Measurements from ENCODE around the gene YIPF2. TPM values are rescaled to one million over a fixed set of nuclear protein-coding genes. Genes with fewer than 3 reads are reported as not detected.

Gene YIPF2
- total RNA-seq, 3 donors from 2014 or later (not counting 1 experiment from before 2014, with no cell fraction given), result 26.4 to 27.8 (median 27.2) TPM

DNA sequence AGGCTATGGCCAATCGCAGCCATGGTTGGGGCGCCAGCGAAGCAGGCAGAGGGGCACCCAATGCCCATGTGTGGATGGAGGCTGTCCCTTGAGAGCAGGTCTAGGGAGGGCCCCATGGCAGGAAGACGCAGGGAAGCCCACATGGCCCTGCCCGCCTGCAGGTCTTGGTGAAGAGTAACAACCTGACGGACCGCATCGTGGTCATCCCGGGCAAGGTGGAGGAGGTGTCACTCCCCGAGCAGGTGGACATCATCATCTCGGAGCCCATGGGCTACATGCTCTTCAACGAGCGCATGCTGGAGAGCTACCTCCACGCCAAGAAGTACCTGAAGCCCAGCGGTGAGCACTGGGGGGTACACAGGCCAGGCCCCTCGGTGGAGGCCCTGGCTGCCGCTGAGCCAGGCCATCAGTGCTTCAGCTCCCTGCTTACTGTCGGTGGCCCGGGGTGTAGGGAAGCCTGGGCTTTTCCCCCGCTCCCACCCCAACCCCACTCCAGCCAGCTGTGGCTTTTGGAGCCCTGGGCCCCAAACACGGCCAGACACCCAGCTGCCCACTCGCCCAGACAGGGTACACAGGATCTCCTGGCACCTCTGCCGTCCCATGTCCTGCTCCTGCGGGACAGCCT is 14.6 kb downstream of the YIPF2 start:
- H3K9me3 Mint-ChIP-seq, result no peaks in the 10 kb centered on the region
- no peak overlapping the region for H3K27ac ChIP-seq (ENCODE audit: low read length)
- WGBS (ENCODE audit: insufficient coverage), result 98% methylated on average over 24 of the region's 24 CpGs
- H3K4me1 ChIP-seq (ENCODE audit: control insufficient read depth, insufficient read depth, low read length), result no peaks in the 10 kb centered on the region
- H3K36me3 ChIP-seq (ENCODE audit: control insufficient read depth, insufficient read depth, low read length), result peaks cover 18% of the 10 kb centered on the region
- H3K27me3 ChIP-seq (ENCODE audit: control insufficient read depth, insufficient read depth, low read length), result no peaks in the 10 kb centered on the region
- intact Hi-C loops (cut with micrococcal nuclease), result no loop called here
- DNase-seq (no peak), ATAC-seq (no peak)
- H3K4me3 ChIP-seq (ENCODE audit: low read length), result no peak overlapping the region
- H3K36me3 Mint-ChIP-seq, result no peaks in the 10 kb centered on the region
- H3K9me3 ChIP-seq (ENCODE audit: control insufficient read depth, insufficient read depth, low read length), result no peaks in the 10 kb centered on the region
- H3K27ac Mint-ChIP-seq, result no peak overlapping the region
- H3K4me3 Mint-ChIP-seq, result no peak overlapping the region
- TF ChIP-seq CTCF (IDR thresholded peaks at IDR 0.05), result no peak
- H3K4me1 Mint-ChIP-seq, result no peaks in the 10 kb centered on the region
- H3K27me3 Mint-ChIP-seq (ENCODE audit: low read depth in 2 of 2), result no peaks in the 10 kb centered on the region

- Histone ChIP-seq H3K27ac (ENCODE audit: low read length) (no peak overlapping the region), H3K36me3 (ENCODE audit: control insufficient read depth, insufficient read depth, low read length) (peaks cover 28% of the 10 kb centered on the region), H3K9me3 (ENCODE audit: control insufficient read depth, insufficient read depth, low read length) (no peaks in the 10 kb centered on the region), H3K27me3 (ENCODE audit: control insufficient read depth, insufficient read depth, low read length) (no peaks in the 10 kb centered on the region), H3K4me1 (ENCODE audit: control insufficient read depth, insufficient read depth, low read length) (no peaks in the 10 kb centered on the region), H3K4me3 (ENCODE audit: low read length) (no peak overlapping the region)
- Mint-ChIP-seq H3K27ac (no peak overlapping the region), H3K9me3 (no peaks in the 10 kb centered on the region), H3K27me3 (ENCODE audit: low read depth in 2 of 2) (no peaks in the 10 kb centered on the region), H3K4me1 (no peaks in the 10 kb centered on the region), H3K4me3 (no peak overlapping the region), H3K36me3 (no peaks in the 10 kb centered on the region)
- TF ChIP-seq CTCF (IDR thresholded peaks at IDR 0.05), result no peak
- ATAC-seq (no peak), DNase-seq (no peak)
- intact Hi-C loops (cut with micrococcal nuclease), result no loop called here
- WGBS (ENCODE audit: insufficient coverage), result 97% methylated on average over 18 of the region's 18 CpGs
Measured at GRCh38 chr19:10912619-10913018, 15.8 kb downstream of the YIPF2 start.

DNA sequence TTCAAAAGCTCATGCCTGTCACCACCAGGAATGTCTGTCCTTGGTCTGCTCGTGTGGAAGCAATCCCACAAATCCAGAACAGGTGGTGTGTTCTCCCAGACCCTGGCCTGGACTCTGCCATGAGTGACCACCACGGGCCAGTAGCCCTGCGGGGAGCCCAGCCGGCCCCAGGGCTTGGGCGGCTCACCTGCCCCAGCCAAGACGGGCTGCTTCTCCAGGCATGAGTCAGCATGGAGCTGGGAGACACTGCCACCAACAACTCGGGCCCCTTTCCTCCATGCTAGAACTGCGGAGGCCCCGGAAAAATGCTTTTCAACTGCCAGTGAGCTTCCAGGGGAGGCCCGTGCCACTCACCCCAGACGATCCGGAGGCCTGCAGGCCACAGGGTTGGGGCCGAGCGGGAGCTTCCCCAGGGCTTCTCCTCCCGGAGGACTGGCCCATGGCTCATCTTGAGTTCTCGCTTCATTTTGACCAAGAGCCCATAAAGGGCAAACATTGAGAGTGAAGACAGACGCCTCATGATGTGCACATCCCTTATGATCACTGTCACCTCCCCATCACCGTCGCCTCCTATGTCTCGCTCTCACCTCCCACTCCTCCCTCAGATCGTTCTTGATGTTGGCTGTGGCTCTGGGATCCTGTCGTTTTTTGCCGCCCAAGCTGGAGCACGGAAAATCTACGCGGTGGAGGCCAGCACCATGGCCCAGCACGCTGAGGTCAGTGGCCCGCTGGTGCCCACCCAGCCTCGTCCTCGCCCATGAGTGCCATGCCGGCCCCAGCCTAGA is 16.7 kb downstream of the YIPF2 start:
- H3K4me3 ChIP-seq (ENCODE audit: low read length), result no peak overlapping the region
- H3K27me3 ChIP-seq (ENCODE audit: control insufficient read depth, insufficient read depth, low read length), result no peaks in the 10 kb centered on the region
- ATAC-seq (no peak), DNase-seq (no peak)
- no peaks in the 10 kb centered on the region for H3K9me3 Mint-ChIP-seq
- no peaks in the 10 kb centered on the region for H3K4me1 Mint-ChIP-seq
- no peaks in the 10 kb centered on the region for H3K9me3 ChIP-seq (ENCODE audit: control insufficient read depth, insufficient read depth, low read length)
- no peaks in the 10 kb centered on the region for H3K4me1 ChIP-seq (ENCODE audit: control insufficient read depth, insufficient read depth, low read length)
- H3K36me3 Mint-ChIP-seq, result no peaks in the 10 kb centered on the region
- H3K27ac ChIP-seq (ENCODE audit: low read length), result no peak overlapping the region
- no peak overlapping the region for H3K27ac Mint-ChIP-seq
- TF ChIP-seq CTCF (IDR thresholded peaks at IDR 0.05), result no peak
- H3K36me3 ChIP-seq (ENCODE audit: control insufficient read depth, insufficient read depth, low read length), result peaks cover 28% of the 10 kb centered on the region
- intact Hi-C loops (cut with micrococcal nuclease), result no loop called here
- no peaks in the 10 kb centered on the region for H3K27me3 Mint-ChIP-seq (ENCODE audit: low read depth in 2 of 2)
- H3K4me3 Mint-ChIP-seq, result no peak overlapping the region
- WGBS (ENCODE audit: insufficient coverage), result 95% methylated on average over 31 of the region's 31 CpGs

Measured in natural killer cell (primary cell).